HG02884 (cell line): ENCODE data around the gene ZBTB7C.

Experiments
- ATAC-seq: cut with Tn5 transposase; IDR thresholded peaks from one replicate; pipeline ENCODE4 v1.9.1; 2021; ENCODE audit warnings: mild to moderate bottlenecking, moderate library complexity; ENCODE audit not compliant: unreplicated experiment

The ZBTB7C gene

GRCh38 chr18:48326901-48327675 is 82.1 kb downstream of the ZBTB7C start:
- no peak for ATAC-seq

- ATAC-seq, result no peak
Observed at GRCh38 chr18:48325115-48325665, 84.0 kb downstream of the ZBTB7C start.

- ATAC-seq, result no peak
Observed at GRCh38 chr18:48324651-48325050, 84.5 kb downstream of the ZBTB7C start.

GRCh38 chr18:48323151-48323550 is 86.0 kb downstream of the ZBTB7C start:
- ATAC-seq, result no peak

GRCh38 chr18:48321536-48321935 is 87.6 kb downstream of the ZBTB7C start:
- no peak for ATAC-seq

GRCh38 chr18:48321121-48321520 is 88.1 kb downstream of the ZBTB7C start:
- ATAC-seq, result no peak

- no peak for ATAC-seq
Observed at GRCh38 chr18:48320639-48320945, 88.6 kb downstream of the ZBTB7C start.

- no peak for ATAC-seq
Observed at GRCh38 chr18:48319801-48320638, 89.2 kb downstream of the ZBTB7C start.

- no peak for ATAC-seq
Observed at GRCh38 chr18:48318436-48318835, 90.7 kb downstream of the ZBTB7C start.

GRCh38 chr18:48317781-48318381 is 91.3 kb downstream of the ZBTB7C start:
- no peak for ATAC-seq

- ATAC-seq, result no peak
Observed at GRCh38 chr18:48316177-48316576, 93.0 kb downstream of the ZBTB7C start.

GRCh38 chr18:48314690-48315089 is 94.5 kb downstream of the ZBTB7C start:
- no peak for ATAC-seq

GRCh38 chr18:48313792-48314191 is 95.4 kb downstream of the ZBTB7C start:
- ATAC-seq, result no peak

- ATAC-seq, result no peak
Observed at GRCh38 chr18:48312066-48312465, 97.1 kb downstream of the ZBTB7C start.

GRCh38 chr18:48310999-48311398 is 98.2 kb downstream of the ZBTB7C start:
- no peak for ATAC-seq

- ATAC-seq, result no peak
Observed at GRCh38 chr18:48310353-48310752, 98.8 kb downstream of the ZBTB7C start.

- ATAC-seq, result no peak
Observed at GRCh38 chr18:48308755-48309575, 100.2 kb downstream of the ZBTB7C start.

GRCh38 chr18:48308027-48308635 is 101.1 kb downstream of the ZBTB7C start:
- no peak for ATAC-seq

GRCh38 chr18:48306838-48307237 is 102.3 kb downstream of the ZBTB7C start:
- no peak for ATAC-seq
